ENCODE results near the gene RGS21. TPM values are rescaled to one million over a fixed set of nuclear protein-coding genes. Genes with fewer than 3 reads are reported as not detected.
"Not testable (repeated sequence)": the region's sequence is repeated elsewhere in the genome, so short reads cannot be mapped to it uniquely, and the experiment has no call there.

RGS21 gene
- total RNA-seq (2014; rRNA removed; shearing (Covaris generic)), result not detected in 2 replicates

GRCh38 chr1:192316942-192317450 is at the start of gene RGS21:
Gene RGS21, plus strand, starts transcription at chr1:192316992. Its CDS starts 26,045 bp downstream, at chr1:192343037.
- no peak for DNase-seq (ENCODE audit: low read depth)

GRCh38 chr1:192268468-192269052 is 48.2 kb upstream of the RGS21 start:
- no peak for DNase-seq (ENCODE audit: low read depth)

- DNase-seq (ENCODE audit: low read depth), result no peak
Measured at GRCh38 chr1:192270398-192270797, 46.4 kb upstream of the RGS21 start.

GRCh38 chr1:192272732-192273131 is 44.1 kb upstream of the RGS21 start:
- no peak for DNase-seq (ENCODE audit: low read depth)

- DNase-seq (ENCODE audit: low read depth), result no peak
Measured at GRCh38 chr1:192274588-192274987, 42.2 kb upstream of the RGS21 start.

- DNase-seq (ENCODE audit: low read depth), result no peak
Measured at GRCh38 chr1:192277635-192278034, 39.2 kb upstream of the RGS21 start.

- DNase-seq (ENCODE audit: low read depth), result no peak
Measured at GRCh38 chr1:192284927-192285326, 31.9 kb upstream of the RGS21 start.

- no peak for DNase-seq (ENCODE audit: low read depth)
Measured at GRCh38 chr1:192303029-192303428, 13.8 kb upstream of the RGS21 start.

- DNase-seq (ENCODE audit: low read depth), result not testable (repeated sequence)
Measured at GRCh38 chr1:192308314-192308713, 8.5 kb upstream of the RGS21 start.

- DNase-seq (ENCODE audit: low read depth), result no peak
Measured at GRCh38 chr1:192311281-192311680, 5.5 kb upstream of the RGS21 start.

- DNase-seq (ENCODE audit: low read depth), result no peak
Measured at GRCh38 chr1:192327997-192328396, 11.2 kb downstream of the RGS21 start.

GRCh38 chr1:192342842-192343241 is 26.1 kb downstream of the RGS21 start:
- DNase-seq (ENCODE audit: low read depth), result no peak

- no peak for DNase-seq (ENCODE audit: low read depth)
Measured at GRCh38 chr1:192343344-192343743, 26.6 kb downstream of the RGS21 start.

GRCh38 chr1:192349314-192349713 is 32.5 kb downstream of the RGS21 start:
- DNase-seq (ENCODE audit: low read depth), result no peak

- DNase-seq (ENCODE audit: low read depth), result no peak
Measured at GRCh38 chr1:192350356-192350755, 33.6 kb downstream of the RGS21 start.

- no peak for DNase-seq (ENCODE audit: low read depth)
Measured at GRCh38 chr1:192351550-192351949, 34.8 kb downstream of the RGS21 start.

- peak; percentile 0 for DNase-seq (ENCODE audit: low read depth)
Measured at GRCh38 chr1:192357924-192358323, 41.1 kb downstream of the RGS21 start.

GRCh38 chr1:192358402-192358801 is 41.6 kb downstream of the RGS21 start:
- DNase-seq (ENCODE audit: low read depth), result no peak

GRCh38 chr1:192358822-192359221 is 42.0 kb downstream of the RGS21 start:
- no peak for DNase-seq (ENCODE audit: low read depth)

GRCh38 chr1:192363177-192363576 is 46.4 kb downstream of the RGS21 start:
- DNase-seq (ENCODE audit: low read depth), result no peak

GRCh38 chr1:192367436-192367835 is 50.6 kb downstream of the RGS21 start:
- no peak for DNase-seq (ENCODE audit: low read depth)

- DNase-seq (ENCODE audit: low read depth), result no peak
Measured at GRCh38 chr1:192375306-192375705, 58.5 kb downstream of the RGS21 start.

- DNase-seq (ENCODE audit: low read depth), result no peak
Measured at GRCh38 chr1:192376374-192376773, 59.6 kb downstream of the RGS21 start.

- DNase-seq (ENCODE audit: low read depth), result no peak
Measured at GRCh38 chr1:192378276-192378675, 61.5 kb downstream of the RGS21 start.
